Lower leg skin (tissue), 4 donors: ENCODE results near the gene HLA-DOA. TPM values are rescaled to one million over a fixed set of nuclear protein-coding genes. Genes with fewer than 3 reads are reported as not detected.
A peak's percentile ranks its signal among the peaks of the same experiment; 100 is the strongest.

Experiments used
- DNase-seq, 2 donors: peaks; one replicate each; pipeline ENCODE4 v3.0.0-alpha.2; 2019; ENCODE audit warnings: low spot score in 2 of 2
- H3K4me3 ChIP-seq: fragments of 200-600 bp; sonication (generic); 2 replicates; pipeline ENCODE4 v1.5.1; 2017; ENCODE audit warnings: mild to moderate bottlenecking, low read depth; ENCODE audit not compliant: poor library complexity, severe bottlenecking
- CTCF ChIP-seq, 3 donors: fragments of 450-650 bp; IDR thresholded peaks; one replicate each; pipeline ENCODE4 v1.5.1; 2016; ENCODE audit warnings: antibody characterized with exemption in 3 of 3, mild to moderate bottlenecking in 3 of 3, moderate library complexity in 2 of 3
- POLR2A ChIP-seq, 2 donors: fragments of 450-650 bp; IDR thresholded peaks; one replicate each; pipeline ENCODE4 v1.6.1; 2016 to 2017; ENCODE audit warnings: antibody characterized with exemption in 2 of 2, mild to moderate bottlenecking in 1 of 2, moderate library complexity in 1 of 2
- WGBS, 2 donors: methylation state at CpG; one replicate each; pipeline ENCODE4 v1.1.5; 2018; 5-methylcytosine and 5-hydroxymethylcytosine counted together
- intact Hi-C: fragments of 100-400 bp; cut with DNase I; formaldehyde crosslinking; loops from one replicate; pipeline ENCODE4 v1.15.0; 2023; ENCODE audit warnings: low total_unique reads
- total RNA-seq, 4 donors: library from RNA; depleted of rRNA; stranded (reverse); fragments of >200 nt; gene quantifications; one replicate each; pipeline ENCODE4 v1.1.0, GENCODE V29; 2016

Gene HLA-DOA
- total RNA-seq, 4 donors from 2014 or later: 4.3 to 47.9 (median 13.4) TPM

GRCh38 chr6:32969685-32970412, 39.5 kb downstream of the HLA-DOA start:
- peak overlapping the region; percentile 88 for H3K4me3 ChIP-seq
- intact Hi-C loops: no loop called here
- DNase-seq: peak; percentile 82 to 94
- TF ChIP-seq POLR2A (IDR thresholded peaks at IDR 0.05) (no peak), CTCF (IDR thresholded peaks at IDR 0.05) (no peak)
- 0 to 1% methylated on average over 19 of the region's 19 CpGs for WGBS, 2 donors

DNA sequence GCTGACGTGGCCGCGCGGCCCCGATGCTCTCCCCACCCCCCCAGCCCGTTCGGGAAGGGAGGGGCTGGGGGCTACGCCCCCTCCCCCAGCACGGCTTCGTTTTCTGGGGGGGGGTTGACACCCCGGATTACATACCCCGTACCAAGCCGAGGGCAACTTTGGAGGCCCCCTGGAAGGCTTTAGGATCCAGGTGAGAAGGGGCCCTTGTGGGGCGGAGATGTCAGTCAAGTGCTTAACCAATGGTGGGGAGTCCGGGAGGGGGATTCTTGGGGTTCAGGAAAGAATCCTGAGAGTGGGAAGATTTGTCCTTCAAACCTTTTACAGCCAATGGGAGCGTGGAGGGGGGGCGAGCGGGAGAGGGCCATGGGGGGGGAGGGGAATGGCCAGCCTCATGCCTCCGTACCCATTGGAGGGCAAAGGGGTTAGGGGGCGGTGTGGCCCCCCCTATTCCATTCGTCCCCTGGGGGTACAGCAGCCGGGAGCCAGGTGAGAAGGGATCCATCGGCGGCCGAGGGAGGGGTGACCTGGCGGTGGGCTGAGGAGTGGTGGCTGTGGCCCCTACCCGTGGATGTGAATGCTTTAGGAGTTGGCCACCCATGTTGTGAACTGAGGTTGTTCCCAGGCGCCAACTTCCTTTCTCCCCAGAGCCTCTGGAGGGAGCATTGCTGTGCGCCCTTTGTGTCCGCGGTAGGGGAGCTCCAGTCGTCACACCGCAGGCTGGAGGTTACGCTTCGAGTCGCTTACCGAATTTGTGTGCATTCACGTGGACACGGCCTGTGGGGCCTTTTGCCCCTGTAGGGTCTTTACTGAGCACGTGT, 40.3 kb downstream of the HLA-DOA start:
- WGBS, 2 donors: 0 to 2% methylated on average over 24 to 32 of the region's 40 CpGs
- no peak for TF ChIP-seq CTCF (IDR thresholded peaks at IDR 0.05)
- no peak for TF ChIP-seq POLR2A (IDR thresholded peaks at IDR 0.05)
- peak; percentile 72 to 93 for DNase-seq
- peak overlapping the region; percentile 88 for H3K4me3 ChIP-seq
- intact Hi-C loops: no loop called here

- WGBS, 2 donors: 1 to 2% methylated on average over 19 to 24 of the region's 62 CpGs
- intact Hi-C loops: no loop called here
These were observed 41.1 kb downstream of the HLA-DOA start, which contains the start of gene BRD2 for GRCh38 chr6:32968093-32968866. BRD2 (plus strand) TSS chr6:32968594; CDS start chr6:32972899, 4,305 bp downstream.

GRCh38 chr6:32967151-32968091, 42.0 kb downstream of the HLA-DOA start:
- 6% methylated on average over 16 of the region's 16 CpGs for WGBS, 2 donors
- no peak for DNase-seq
- intact Hi-C loops: no loop called here
- TF ChIP-seq POLR2A (IDR thresholded peaks at IDR 0.05): no peak
- TF ChIP-seq CTCF (IDR thresholded peaks at IDR 0.05): peak in 1 of 3 donors; percentile 58
- peak overlapping the region; percentile 88 for H3K4me3 ChIP-seq

More at GRCh38 chr6:32968093-32968866, 41.1 kb downstream of the HLA-DOA start, which contains the start of gene BRD2:
- DNase-seq: peak; percentile 93 to 99
- peak within 1 kb of the TSS; percentile 88 for H3K4me3 ChIP-seq
- TF ChIP-seq CTCF (IDR thresholded peaks at IDR 0.05) (no peak), POLR2A (IDR thresholded peaks at IDR 0.05) (peak in 1 of 2 donors; percentile 86)

GRCh38 chr6:32964776-32965175, 44.6 kb downstream of the HLA-DOA start:
- 84 to 86% methylated on average over 5 of the region's 5 CpGs for WGBS, 2 donors
- no peak overlapping the region for H3K4me3 ChIP-seq
- TF ChIP-seq CTCF (IDR thresholded peaks at IDR 0.05): no peak
- TF ChIP-seq POLR2A (IDR thresholded peaks at IDR 0.05): no peak
- no peak for DNase-seq
- intact Hi-C loops: no loop called here
